ENCODE data around the gene RALA. TPM values are rescaled to one million over a fixed set of nuclear protein-coding genes. Genes with fewer than 3 reads are reported as not detected.

The RALA gene
- total and polyA plus RNA-seq, 2 of the 13 experiments (the other 11 are each of a cell fraction or from before 2014, with no cell fraction given) = 11.8 to 19.5 TPM

GRCh38 chr7:39580149-39580874, 43.1 kb upstream of the RALA start (continued):
- TF ChIP-seq NFAT5 (CRISPR knock-in tag; IDR thresholded peaks at IDR 0.05) = no peak
- 0 out of 2 replicates have a peak, but pooled peaks have one; percentile 23 for TF ChIP-seq SIX1 (CRISPR knock-in tag; IDR thresholded peaks at IDR 0.05; ENCODE audit: borderline replicate concordance)
- TF ChIP-seq MXI1 (IDR thresholded peaks at IDR 0.05; ENCODE audit: borderline replicate concordance, low read depth, low read length) = peak; percentile 54; the same call in 1 of the 3 replicates
- TF ChIP-seq, protein P1, sequence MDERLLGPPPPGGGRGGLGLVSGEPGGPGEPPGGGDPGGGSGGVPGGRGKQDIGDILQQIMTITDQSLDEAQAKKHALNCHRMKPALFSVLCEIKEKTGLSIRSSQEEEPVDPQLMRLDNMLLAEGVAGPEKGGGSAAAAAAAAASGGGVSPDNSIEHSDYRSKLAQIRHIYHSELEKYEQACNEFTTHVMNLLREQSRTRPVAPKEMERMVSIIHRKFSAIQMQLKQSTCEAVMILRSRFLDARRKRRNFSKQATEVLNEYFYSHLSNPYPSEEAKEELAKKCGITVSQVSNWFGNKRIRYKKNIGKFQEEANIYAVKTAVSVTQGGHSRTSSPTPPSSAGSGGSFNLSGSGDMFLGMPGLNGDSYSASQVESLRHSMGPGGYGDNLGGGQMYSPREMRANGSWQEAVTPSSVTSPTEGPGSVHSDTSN (CRISPR knock-in tag; IDR thresholded peaks at IDR 0.05) = no peak
- TF ChIP-seq ATM (IDR thresholded peaks at IDR 0.05; ENCODE audit: borderline replicate concordance) = no peak
- TF ChIP-seq GFI1 (CRISPR knock-in tag; IDR thresholded peaks at IDR 0.05; ENCODE audit: borderline replicate concordance) = peak; percentile 64
- TF ChIP-seq GATAD1 (CRISPR knock-in tag; IDR thresholded peaks at IDR 0.05) = 0 out of 2 replicates have a peak, but pooled peaks have one; percentile 27
- TF ChIP-seq HMG20A (CRISPR knock-in tag; IDR thresholded peaks at IDR 0.05; ENCODE audit: borderline replicate concordance) = no peak
- peak; percentile 86 for TF ChIP-seq HNF4A (CRISPR knock-in tag; IDR thresholded peaks at IDR 0.05)
- TF ChIP-seq, protein P2, sequence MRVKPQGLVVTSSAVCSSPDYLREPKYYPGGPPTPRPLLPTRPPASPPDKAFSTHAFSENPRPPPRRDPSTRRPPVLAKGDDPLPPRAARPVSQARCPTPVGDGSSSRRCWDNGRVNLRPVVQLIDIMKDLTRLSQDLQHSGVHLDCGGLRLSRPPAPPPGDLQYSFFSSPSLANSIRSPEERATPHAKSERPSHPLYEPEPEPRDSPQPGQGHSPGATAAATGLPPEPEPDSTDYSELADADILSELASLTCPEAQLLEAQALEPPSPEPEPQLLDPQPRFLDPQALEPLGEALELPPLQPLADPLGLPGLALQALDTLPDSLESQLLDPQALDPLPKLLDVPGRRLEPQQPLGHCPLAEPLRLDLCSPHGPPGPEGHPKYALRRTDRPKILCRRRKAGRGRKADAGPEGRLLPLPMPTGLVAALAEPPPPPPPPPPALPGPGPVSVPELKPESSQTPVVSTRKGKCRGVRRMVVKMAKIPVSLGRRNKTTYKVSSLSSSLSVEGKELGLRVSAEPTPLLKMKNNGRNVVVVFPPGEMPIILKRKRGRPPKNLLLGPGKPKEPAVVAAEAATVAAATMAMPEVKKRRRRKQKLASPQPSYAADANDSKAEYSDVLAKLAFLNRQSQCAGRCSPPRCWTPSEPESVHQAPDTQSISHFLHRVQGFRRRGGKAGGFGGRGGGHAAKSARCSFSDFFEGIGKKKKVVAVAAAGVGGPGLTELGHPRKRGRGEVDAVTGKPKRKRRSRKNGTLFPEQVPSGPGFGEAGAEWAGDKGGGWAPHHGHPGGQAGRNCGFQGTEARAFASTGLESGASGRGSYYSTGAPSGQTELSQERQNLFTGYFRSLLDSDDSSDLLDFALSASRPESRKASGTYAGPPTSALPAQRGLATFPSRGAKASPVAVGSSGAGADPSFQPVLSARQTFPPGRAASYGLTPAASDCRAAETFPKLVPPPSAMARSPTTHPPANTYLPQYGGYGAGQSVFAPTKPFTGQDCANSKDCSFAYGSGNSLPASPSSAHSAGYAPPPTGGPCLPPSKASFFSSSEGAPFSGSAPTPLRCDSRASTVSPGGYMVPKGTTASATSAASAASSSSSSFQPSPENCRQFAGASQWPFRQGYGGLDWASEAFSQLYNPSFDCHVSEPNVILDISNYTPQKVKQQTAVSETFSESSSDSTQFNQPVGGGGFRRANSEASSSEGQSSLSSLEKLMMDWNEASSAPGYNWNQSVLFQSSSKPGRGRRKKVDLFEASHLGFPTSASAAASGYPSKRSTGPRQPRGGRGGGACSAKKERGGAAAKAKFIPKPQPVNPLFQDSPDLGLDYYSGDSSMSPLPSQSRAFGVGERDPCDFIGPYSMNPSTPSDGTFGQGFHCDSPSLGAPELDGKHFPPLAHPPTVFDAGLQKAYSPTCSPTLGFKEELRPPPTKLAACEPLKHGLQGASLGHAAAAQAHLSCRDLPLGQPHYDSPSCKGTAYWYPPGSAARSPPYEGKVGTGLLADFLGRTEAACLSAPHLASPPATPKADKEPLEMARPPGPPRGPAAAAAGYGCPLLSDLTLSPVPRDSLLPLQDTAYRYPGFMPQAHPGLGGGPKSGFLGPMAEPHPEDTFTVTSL (CRISPR knock-in tag; IDR thresholded peaks at IDR 0.05; ENCODE audit: borderline replicate concordance) = peak; percentile 54; the same call in 1 of the 2 replicates
- no peak for TF ChIP-seq NONO (IDR thresholded peaks at IDR 0.05)
- peak; percentile 59; the same call in 1 of the 2 replicates for TF ChIP-seq NONO (CRISPR knock-in tag; conservative IDR thresholded peaks at IDR 0.05)
- TF ChIP-seq RFXANK (CRISPR knock-in tag; IDR thresholded peaks at IDR 0.05) = no peak
- TF ChIP-seq ZNF768 (CRISPR knock-in tag; IDR thresholded peaks at IDR 0.05) = no peak
- TF ChIP-seq, protein P3, sequence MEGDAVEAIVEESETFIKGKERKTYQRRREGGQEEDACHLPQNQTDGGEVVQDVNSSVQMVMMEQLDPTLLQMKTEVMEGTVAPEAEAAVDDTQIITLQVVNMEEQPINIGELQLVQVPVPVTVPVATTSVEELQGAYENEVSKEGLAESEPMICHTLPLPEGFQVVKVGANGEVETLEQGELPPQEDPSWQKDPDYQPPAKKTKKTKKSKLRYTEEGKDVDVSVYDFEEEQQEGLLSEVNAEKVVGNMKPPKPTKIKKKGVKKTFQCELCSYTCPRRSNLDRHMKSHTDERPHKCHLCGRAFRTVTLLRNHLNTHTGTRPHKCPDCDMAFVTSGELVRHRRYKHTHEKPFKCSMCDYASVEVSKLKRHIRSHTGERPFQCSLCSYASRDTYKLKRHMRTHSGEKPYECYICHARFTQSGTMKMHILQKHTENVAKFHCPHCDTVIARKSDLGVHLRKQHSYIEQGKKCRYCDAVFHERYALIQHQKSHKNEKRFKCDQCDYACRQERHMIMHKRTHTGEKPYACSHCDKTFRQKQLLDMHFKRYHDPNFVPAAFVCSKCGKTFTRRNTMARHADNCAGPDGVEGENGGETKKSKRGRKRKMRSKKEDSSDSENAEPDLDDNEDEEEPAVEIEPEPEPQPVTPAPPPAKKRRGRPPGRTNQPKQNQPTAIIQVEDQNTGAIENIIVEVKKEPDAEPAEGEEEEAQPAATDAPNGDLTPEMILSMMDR (CRISPR knock-in tag; IDR thresholded peaks at IDR 0.05) = peak; percentile 96
- TF ChIP-seq BCL6 (CRISPR knock-in tag; IDR thresholded peaks at IDR 0.05) = peak; percentile 86
